ENCODE results near the gene ANO6.
A peak's percentile ranks its signal among the peaks of the same experiment; 100 is the strongest.

Gene ANO6

GRCh38 chr12:45192707-45193106 is 23.2 kb upstream of the ANO6 start:
- in situ Hi-C loops (cut with MboI; ENCODE audit: low sequenced_read_pairs): no loop called here
- H3K27me3 ChIP-seq (ENCODE audit: low read depth): no peaks in the 10 kb centered on the region
- DNase-seq (ENCODE audit: low spot score in 2 of 2): no peak
- H3K4me1 ChIP-seq: peaks cover 6% of the 10 kb centered on the region
- no peaks in the 10 kb centered on the region for H3K9me3 ChIP-seq
- no peaks in the 10 kb centered on the region for H3K36me3 ChIP-seq (replicated peaks)
- H3K4me3 ChIP-seq: no peak overlapping the region

DNA sequence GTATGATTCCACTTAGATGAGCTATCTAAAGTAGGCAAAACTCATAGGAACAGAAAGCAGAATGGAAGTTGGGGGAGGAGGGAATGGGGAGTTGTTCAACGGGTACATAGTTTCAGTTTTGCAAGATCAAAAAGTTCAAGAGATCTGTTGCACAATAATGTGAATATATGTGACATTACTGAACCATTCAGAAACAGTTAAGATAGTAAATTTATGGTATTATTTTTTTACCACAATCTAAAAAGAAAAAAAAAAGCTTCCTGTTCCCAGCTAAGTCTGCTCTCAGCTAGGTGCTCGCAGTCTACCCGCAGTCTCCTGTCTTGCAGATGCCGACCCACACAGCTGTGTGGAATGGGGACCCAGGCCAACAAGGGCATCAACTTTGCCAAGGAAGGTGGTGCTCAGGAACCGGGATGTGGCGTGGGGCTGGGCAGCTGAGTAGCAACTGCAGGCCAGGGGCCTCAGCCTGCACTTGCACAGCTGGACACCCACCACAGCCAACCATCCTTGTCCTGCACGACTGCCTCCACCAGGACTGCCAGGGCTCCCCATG is 15.3 kb upstream of the ANO6 start:
- no peak for DNase-seq (ENCODE audit: low spot score in 2 of 2)
- no peaks in the 10 kb centered on the region for H3K36me3 ChIP-seq (replicated peaks)
- in situ Hi-C loops (cut with MboI; ENCODE audit: low sequenced_read_pairs): no loop called here
- no peaks in the 10 kb centered on the region for H3K9me3 ChIP-seq
- no peak overlapping the region for H3K4me3 ChIP-seq
- H3K27me3 ChIP-seq (ENCODE audit: low read depth): no peaks in the 10 kb centered on the region
- H3K4me1 ChIP-seq: no peaks in the 10 kb centered on the region

GRCh38 chr12:45203767-45204166 is 12.1 kb upstream of the ANO6 start:
- DNase-seq (ENCODE audit: low spot score in 2 of 2): no peak
- no peaks in the 10 kb centered on the region for H3K9me3 ChIP-seq
- H3K27me3 ChIP-seq (ENCODE audit: low read depth): no peaks in the 10 kb centered on the region
- no peaks in the 10 kb centered on the region for H3K36me3 ChIP-seq (replicated peaks)
- no peak overlapping the region for H3K4me3 ChIP-seq
- no peaks in the 10 kb centered on the region for H3K4me1 ChIP-seq
- in situ Hi-C loops (cut with MboI; ENCODE audit: low sequenced_read_pairs): no loop called here

DNA sequence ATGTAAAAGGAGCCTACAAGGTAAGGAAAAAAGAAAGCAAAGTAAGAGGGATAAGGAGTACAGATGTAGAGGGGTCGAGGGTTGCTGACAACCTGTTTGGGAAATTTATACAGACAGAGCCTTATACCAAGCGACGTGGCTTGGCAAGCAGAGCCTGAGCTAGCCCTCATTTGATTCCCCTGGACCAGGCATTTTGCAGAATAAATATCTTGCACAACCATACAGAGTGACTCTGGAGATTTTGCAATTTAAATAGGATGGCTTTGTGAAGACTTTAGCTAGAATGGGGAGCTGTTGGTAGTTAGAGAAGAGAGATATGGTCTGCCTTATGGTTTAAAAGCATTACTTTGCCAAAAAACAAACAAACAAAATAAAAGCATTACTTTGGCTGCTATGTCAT is 11.1 kb upstream of the ANO6 start:
- in situ Hi-C loops (cut with MboI; ENCODE audit: low sequenced_read_pairs): no loop called here

GRCh38 chr12:45205165-45205825 is 10.6 kb upstream of the ANO6 start:
- Histone ChIP-seq H3K4me3 (no peak overlapping the region), H3K4me1 (no peaks in the 10 kb centered on the region), H3K9me3 (no peaks in the 10 kb centered on the region), H3K36me3 (replicated peaks) (no peaks in the 10 kb centered on the region), H3K27me3 (ENCODE audit: low read depth) (no peaks in the 10 kb centered on the region)
- DNase-seq (ENCODE audit: low spot score in 2 of 2): no peak
- in situ Hi-C loops (cut with MboI; ENCODE audit: low sequenced_read_pairs): no loop called here

More for the DNA sequence above, 11.1 kb upstream of the ANO6 start:
- H3K36me3 ChIP-seq (replicated peaks): no peaks in the 10 kb centered on the region
- H3K4me1 ChIP-seq: no peaks in the 10 kb centered on the region
- no peaks in the 10 kb centered on the region for H3K9me3 ChIP-seq
- H3K4me3 ChIP-seq: no peak overlapping the region
- H3K27me3 ChIP-seq (ENCODE audit: low read depth): no peaks in the 10 kb centered on the region
- no peak for DNase-seq (ENCODE audit: low spot score in 2 of 2)

GRCh38 chr12:45208604-45209487 is 7.0 kb upstream of the ANO6 start:
- Histone ChIP-seq H3K4me1 (no peaks in the 10 kb centered on the region), H3K36me3 (replicated peaks) (no peaks in the 10 kb centered on the region), H3K4me3 (no peak overlapping the region), H3K9me3 (no peaks in the 10 kb centered on the region), H3K27me3 (ENCODE audit: low read depth) (no peaks in the 10 kb centered on the region)
- no peak for DNase-seq (ENCODE audit: low spot score in 2 of 2)
- in situ Hi-C loops (cut with MboI; ENCODE audit: low sequenced_read_pairs): no loop called here

- in situ Hi-C loops (cut with MboI; ENCODE audit: low sequenced_read_pairs): no loop called here
- no peaks in the 10 kb centered on the region; the same call in 1 of the 2 replicates for H3K4me1 ChIP-seq
- no peak overlapping the region for H3K4me3 ChIP-seq
- H3K36me3 ChIP-seq (replicated peaks): no peaks in the 10 kb centered on the region
- no peaks in the 10 kb centered on the region for H3K27me3 ChIP-seq (ENCODE audit: low read depth)
- no peak for DNase-seq (ENCODE audit: low spot score in 2 of 2)
- H3K9me3 ChIP-seq: no peaks in the 10 kb centered on the region
Observed at GRCh38 chr12:45209784-45210183, 6.1 kb upstream of the ANO6 start.

- peaks cover 3% of the 10 kb centered on the region; the same call in 1 of the 2 replicates for H3K4me1 ChIP-seq
- in situ Hi-C loops (cut with MboI; ENCODE audit: low sequenced_read_pairs): no loop called here
- no peaks in the 10 kb centered on the region for H3K27me3 ChIP-seq (ENCODE audit: low read depth)
- no peak for DNase-seq (ENCODE audit: low spot score in 2 of 2)
- H3K9me3 ChIP-seq: no peaks in the 10 kb centered on the region
- no peak overlapping the region for H3K4me3 ChIP-seq
- no peaks in the 10 kb centered on the region for H3K36me3 ChIP-seq (replicated peaks)
Observed at GRCh38 chr12:45212064-45212463, 3.8 kb upstream of the ANO6 start.

GRCh38 chr12:45213107-45213506 is 2.8 kb upstream of the ANO6 start:
- Histone ChIP-seq H3K27me3 (ENCODE audit: low read depth) (no peaks in the 10 kb centered on the region), H3K9me3 (no peaks in the 10 kb centered on the region), H3K4me3 (no peak overlapping the region), H3K4me1 (peaks cover 8% of the 10 kb centered on the region), H3K36me3 (replicated peaks) (no peaks in the 10 kb centered on the region)
- in situ Hi-C loops (cut with MboI; ENCODE audit: low sequenced_read_pairs): no loop called here
- DNase-seq (ENCODE audit: low spot score in 2 of 2): no peak

DNA sequence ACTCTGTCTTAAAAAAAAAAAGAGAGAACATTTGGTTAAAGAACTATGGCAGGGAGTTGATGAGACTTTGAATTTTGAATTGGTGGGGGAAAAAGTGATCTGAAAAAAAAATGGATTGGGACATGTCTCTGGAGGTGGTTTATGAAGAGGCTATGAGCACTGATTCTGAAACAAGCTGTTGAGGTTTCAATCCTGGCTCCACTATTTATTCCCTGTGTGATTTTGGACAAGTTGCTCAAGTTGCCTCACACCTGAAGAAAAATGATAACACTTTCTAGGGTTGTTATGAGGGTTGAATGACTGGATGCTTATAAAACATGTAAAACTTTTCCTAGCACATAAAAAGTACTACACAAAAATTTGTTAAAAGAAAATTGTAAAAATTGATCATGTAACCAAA is 1.8 kb upstream of the ANO6 start:
- Histone ChIP-seq H3K9me3 (no peaks in the 10 kb centered on the region), H3K36me3 (replicated peaks) (no peaks in the 10 kb centered on the region), H3K4me3 (no peak overlapping the region), H3K27me3 (ENCODE audit: low read depth) (no peaks in the 10 kb centered on the region), H3K4me1 (peaks cover 14% of the 10 kb centered on the region)
- in situ Hi-C loops (cut with MboI; ENCODE audit: low sequenced_read_pairs): no loop called here
- DNase-seq (ENCODE audit: low spot score in 2 of 2): no peak

GRCh38 chr12:45214749-45215418 is 1.0 kb upstream of the ANO6 start:
- Histone ChIP-seq H3K4me3 (peak overlapping the region; percentile 78), H3K27me3 (ENCODE audit: low read depth) (no peaks in the 10 kb centered on the region), H3K4me1 (peaks cover 15% of the 10 kb centered on the region), H3K36me3 (replicated peaks) (no peaks in the 10 kb centered on the region), H3K9me3 (no peaks in the 10 kb centered on the region)
- peak in 1 of 2 experiments; percentile 8 for DNase-seq (ENCODE audit: low spot score in 2 of 2)
- in situ Hi-C loops (cut with MboI; ENCODE audit: low sequenced_read_pairs): no loop called here

- peaks cover 22% of the 10 kb centered on the region for H3K4me1 ChIP-seq
- H3K27me3 ChIP-seq (ENCODE audit: low read depth): no peaks in the 10 kb centered on the region
- H3K4me3 ChIP-seq: peak overlapping the region; percentile 78
- no peaks in the 10 kb centered on the region for H3K36me3 ChIP-seq (replicated peaks)
- in situ Hi-C loops (cut with MboI; ENCODE audit: low sequenced_read_pairs): no loop called here
- H3K9me3 ChIP-seq: no peaks in the 10 kb centered on the region
- DNase-seq (ENCODE audit: low spot score in 2 of 2): peak; percentile 44 to 70
Observed at GRCh38 chr12:45216230-45216982, 511 bp downstream of the ANO6 start.

GRCh38 chr12:45216983-45217485 is 1.1 kb downstream of the ANO6 start:
- no peaks in the 10 kb centered on the region for H3K9me3 ChIP-seq
- no peaks in the 10 kb centered on the region for H3K36me3 ChIP-seq (replicated peaks)
- peak overlapping the region; percentile 78 for H3K4me3 ChIP-seq
- in situ Hi-C loops (cut with MboI; ENCODE audit: low sequenced_read_pairs): no loop called here
- no peaks in the 10 kb centered on the region for H3K27me3 ChIP-seq (ENCODE audit: low read depth)
- H3K4me1 ChIP-seq: peaks cover 22% of the 10 kb centered on the region
- peak in 1 of 2 experiments; percentile 24 for DNase-seq (ENCODE audit: low spot score in 2 of 2)

All from HAP-1 (cell line).